HG03064 (cell line): Measurements from ENCODE around the gene TBC1D13.
"Not testable (repeated sequence)": the region's sequence is repeated elsewhere in the genome, so short reads cannot be mapped to it uniquely, and the experiment has no call there.

ENCODE experiments used
- ATAC-seq: cut with Tn5 transposase; IDR thresholded peaks from one replicate; pipeline ENCODE4 v1.9.1; 2021; ENCODE audit warnings: low read depth; ENCODE audit not compliant: unreplicated experiment

The TBC1D13 gene

DNA sequence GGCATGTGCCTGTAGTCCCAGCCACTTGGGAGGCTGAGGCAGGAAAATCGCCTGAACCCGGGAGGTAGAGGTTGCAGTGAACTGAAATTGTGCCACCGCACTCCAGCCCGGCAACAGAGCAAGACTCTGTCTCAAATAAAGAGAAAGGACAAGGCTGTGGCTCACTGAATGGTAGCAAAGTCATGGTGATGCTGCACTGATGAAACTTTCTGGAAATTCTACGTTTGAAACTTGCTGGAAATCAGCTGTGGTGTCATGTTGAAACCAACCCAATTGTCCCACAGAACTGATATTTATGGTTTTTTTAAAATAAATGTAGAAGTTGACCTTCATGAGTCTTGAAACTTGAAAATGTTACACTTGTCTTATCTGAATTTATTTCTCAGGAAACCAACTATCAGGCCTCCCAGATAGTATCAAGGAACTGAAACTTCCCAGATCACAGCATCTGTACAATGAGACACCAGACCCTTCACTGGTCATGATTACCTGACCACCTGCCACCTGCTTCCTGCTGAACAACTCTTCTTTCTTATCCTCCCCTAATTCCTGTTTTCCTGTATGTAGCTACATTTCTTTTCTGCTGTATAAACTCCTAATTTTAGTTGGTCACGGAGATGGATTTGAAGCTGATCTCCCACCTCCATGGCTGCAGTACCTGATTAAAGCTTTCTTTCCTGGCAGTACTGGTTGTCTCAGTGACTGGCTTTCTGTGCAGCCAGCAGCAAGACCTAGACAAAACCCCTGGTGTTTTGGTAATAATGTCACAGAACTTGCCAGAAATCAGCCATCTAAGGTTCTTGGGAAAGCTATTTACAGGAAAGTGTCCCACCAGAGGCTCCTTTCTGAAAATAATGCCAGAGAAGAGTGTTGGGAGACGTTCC is 5.6 kb upstream of the TBC1D13 start:
- no peak for ATAC-seq

GRCh38 chr9:128782669-128783068 is 4.4 kb upstream of the TBC1D13 start:
- ATAC-seq: no peak

DNA sequence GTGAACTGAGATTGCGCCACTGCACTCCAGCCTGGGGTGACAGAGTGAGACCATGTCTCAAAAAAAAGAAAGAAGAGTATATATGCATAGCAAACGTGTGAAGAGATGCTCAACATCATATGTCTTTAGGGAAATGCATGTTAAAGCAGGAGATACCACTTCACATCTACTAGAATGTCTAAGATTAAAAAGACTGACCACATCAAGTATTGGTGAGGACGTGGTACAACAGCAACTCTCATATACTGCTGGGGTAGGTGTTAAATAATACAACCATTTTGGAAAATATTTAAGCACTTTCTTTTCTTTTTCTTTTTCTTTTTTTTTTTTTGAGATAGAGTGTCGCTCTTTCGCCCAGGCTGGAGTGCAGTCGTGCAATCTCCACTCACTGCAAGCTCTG is 1.6 kb upstream of the TBC1D13 start:
- ATAC-seq: no peak

DNA sequence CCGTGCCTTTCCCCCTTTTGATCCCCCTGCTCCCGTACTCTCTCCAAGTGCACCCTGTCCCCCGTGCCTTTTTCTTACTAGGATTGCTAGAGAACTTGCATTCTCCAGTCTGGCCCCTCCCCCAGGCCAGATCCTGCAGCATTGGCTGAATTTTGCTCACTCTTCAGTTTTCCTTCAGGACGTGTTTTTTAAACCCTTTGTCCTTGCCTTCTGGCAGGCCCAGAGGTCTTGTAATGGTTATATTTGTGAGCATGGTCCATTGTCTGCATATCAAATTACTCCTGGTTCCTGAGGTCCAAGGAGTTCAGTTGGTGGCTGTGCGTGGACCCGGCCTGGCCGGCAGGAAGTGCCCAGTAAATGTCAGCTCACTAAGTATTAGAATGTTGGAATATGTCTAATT is 606 bp downstream of the TBC1D13 start:
- no peak for ATAC-seq

DNA sequence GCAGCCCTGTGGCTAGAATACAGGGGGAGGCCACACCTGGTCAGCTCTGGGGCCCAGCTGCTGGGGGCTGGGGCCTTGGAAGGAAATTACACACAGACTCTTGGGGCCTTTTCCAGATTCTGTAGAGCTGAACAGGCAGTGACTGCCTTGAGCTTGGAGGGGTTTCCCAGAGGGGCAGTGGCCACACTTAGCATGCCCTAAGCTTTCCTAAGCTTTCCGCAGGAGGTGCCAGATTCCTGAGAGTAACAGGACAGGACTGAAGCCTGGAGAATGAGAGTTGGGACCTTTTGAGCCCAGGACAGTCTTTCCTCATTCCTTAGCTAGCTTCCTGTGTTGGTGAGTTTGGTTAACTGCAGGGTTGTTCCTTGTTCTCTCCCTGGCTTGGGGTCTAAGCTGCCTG is 1.4 kb downstream of the TBC1D13 start:
- ATAC-seq: no peak

GRCh38 chr9:128790536-128790935 is 3.5 kb downstream of the TBC1D13 start:
- ATAC-seq: no peak

- ATAC-seq: no peak
Measured at GRCh38 chr9:128792134-128792533, 5.1 kb downstream of the TBC1D13 start.

DNA sequence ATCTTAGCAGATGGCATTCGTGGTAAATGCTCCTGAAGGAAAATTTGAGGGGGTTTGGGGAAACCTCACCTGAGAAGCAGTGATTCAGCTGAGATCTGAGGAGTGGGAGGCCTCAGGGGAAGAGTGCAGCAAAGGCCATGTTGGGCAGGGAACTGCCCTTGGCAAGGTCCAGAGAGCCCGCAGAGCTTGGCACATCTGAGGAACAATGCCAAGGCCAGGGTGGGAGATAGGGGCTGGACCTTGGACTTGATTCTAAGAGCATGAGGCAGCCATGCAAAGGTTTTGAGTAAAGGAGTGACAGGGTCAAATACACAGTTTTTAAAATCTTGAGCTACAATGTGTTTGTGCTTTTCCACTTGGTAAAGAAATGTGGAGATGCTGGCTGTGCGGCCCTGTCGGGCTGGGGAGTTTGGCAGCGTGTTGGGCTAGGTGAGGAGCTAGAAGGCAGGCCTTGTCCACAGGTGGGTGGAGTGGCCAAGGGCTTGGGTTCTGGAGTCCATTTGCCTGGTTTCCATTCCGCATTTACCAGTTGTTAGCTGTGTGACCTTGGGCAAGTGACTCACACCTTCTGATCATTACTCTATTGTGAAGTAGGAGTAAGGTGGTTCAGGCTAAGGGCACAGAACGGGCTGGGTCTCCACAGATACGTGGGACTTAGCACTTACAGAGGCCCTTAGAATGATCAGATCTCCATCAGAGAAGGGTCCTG is 6.1 kb downstream of the TBC1D13 start:
- no peak for ATAC-seq

DNA sequence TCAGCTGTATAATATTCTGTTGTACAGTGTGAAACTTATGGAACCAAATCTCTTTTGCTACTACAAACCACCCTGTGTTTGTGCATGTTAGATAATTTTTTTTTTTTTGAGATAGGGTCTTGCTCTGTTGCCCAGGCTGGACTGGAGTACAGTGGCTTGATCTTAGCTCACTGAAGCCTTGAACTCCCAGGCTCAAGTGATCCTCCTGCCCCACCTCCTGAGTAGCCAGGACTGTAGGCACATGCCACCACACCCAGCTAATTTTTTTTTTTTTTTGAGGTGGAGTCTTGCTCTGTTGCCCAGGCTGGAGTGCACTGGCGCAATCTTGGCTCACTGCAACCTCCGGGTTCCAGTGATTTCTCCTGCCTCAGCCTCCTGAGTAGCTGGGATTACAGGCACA is 7.9 kb downstream of the TBC1D13 start:
- not testable (repeated sequence) for ATAC-seq

DNA sequence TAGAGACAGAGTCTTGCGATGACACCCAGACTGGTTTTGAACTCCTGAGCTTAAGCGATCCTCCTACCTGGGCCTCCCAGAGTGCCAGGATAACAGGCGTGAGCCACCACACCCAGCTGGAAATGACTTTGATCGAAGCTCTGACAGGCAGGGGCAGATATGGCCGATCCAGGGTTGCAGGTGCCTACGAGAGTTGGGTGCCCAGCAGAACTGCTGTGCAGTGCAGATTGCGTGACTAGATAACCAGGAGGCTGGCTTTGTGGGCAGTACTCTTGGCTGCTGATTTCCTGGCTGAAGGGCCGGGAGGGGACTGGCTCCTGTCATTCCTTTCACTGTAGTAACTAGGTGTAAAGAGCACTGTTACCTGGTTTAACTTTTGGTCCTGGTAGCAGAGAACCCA is 11.8 kb downstream of the TBC1D13 start:
- ATAC-seq: no peak

DNA sequence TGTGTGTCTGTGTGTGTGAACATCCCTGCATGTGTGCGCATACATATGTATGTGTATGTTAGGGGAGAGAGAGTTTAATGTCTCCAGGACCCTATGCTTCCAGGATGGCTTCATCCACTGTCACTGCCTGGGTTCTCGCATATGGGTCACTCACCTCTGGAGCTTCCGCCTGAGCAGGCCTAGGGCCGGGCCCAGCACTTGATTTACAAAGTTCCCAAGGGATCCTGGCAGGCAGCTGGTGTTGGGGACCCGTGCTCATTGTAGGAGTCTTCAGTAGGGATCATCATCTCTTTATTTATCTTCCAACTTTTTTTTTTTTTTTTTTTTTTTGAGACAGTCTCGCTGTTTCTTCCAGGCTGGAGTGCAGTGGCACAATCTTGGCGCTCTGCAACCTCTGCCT is 13.0 kb downstream of the TBC1D13 start:
- ATAC-seq: no peak

DNA sequence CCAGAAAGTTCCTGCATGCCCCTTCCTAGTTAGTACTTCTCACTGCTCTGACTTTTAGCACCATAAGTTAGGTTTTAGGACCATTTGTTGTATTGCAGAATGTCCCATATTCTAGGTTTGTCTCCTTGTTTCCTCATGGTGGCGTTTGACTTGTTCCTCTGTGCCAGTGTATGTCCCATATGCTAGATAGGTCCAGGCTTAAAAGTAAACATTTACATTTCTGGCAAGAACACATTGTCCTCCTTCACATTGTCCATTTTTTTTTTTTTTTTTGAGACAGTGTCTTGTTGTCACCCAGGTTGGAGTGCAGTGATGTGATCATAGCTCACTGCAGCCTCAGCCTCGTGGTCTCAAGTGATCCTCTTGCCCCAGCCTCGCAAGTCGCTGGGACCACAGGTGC is 15.4 kb downstream of the TBC1D13 start:
- ATAC-seq: no peak

- ATAC-seq: no peak
Measured at GRCh38 chr9:128805661-128806060, 18.6 kb downstream of the TBC1D13 start.

- no peak for ATAC-seq
Measured at GRCh38 chr9:128807827-128808226, 20.8 kb downstream of the TBC1D13 start.

- no peak for ATAC-seq
Measured at GRCh38 chr9:128808543-128808942, 21.5 kb downstream of the TBC1D13 start.

GRCh38 chr9:128809036-128809599 is 22.1 kb downstream of the TBC1D13 start:
- no peak for ATAC-seq

GRCh38 chr9:128809831-128810230 is 22.8 kb downstream of the TBC1D13 start:
- no peak for ATAC-seq

- ATAC-seq: no peak
Measured at GRCh38 chr9:128810873-128811272, 23.8 kb downstream of the TBC1D13 start.

DNA sequence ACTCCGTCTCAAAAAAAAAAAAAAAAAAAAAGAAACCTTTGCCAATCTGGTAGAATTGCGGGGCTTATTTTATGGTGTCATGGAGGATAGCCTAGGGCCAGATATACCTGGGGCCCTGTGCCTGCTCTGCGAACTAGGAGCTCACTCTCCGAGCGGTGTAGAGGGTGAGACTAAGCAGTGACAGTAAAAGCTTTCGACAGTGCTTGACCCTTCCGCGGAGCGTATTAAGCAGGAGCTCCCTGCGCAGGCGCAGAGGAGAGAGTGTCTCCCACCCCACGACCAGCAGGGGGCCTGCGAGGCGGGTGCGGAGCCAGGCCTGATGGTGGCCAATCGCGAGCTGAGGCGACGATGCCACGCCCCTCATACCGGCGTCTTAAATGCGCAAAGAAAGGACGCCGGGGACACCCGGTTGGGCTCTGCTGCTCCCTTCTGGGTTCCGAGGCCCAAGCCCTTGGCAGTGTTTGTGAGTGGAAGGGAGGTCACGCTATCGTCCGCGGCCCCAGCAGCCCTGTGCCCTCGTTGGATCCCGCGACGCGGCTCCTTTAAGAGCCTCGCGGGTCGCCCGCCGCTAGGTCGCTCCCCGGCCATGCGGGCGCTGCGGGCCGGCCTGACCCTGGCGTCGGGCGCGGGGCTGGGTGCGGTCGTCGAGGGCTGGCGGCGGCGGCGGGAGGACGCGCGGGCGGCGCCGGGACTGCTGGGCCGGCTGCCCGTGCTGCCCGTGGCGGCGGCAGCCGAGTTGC is 31.2 kb downstream of the TBC1D13 start, which contains the start of gene ENDOG:
TSS of gene ENDOG (plus strand) at position 402 of the 740 bp plus-strand sequence. CDS start at position 587, 185 bp downstream.
- no peak for ATAC-seq

DNA sequence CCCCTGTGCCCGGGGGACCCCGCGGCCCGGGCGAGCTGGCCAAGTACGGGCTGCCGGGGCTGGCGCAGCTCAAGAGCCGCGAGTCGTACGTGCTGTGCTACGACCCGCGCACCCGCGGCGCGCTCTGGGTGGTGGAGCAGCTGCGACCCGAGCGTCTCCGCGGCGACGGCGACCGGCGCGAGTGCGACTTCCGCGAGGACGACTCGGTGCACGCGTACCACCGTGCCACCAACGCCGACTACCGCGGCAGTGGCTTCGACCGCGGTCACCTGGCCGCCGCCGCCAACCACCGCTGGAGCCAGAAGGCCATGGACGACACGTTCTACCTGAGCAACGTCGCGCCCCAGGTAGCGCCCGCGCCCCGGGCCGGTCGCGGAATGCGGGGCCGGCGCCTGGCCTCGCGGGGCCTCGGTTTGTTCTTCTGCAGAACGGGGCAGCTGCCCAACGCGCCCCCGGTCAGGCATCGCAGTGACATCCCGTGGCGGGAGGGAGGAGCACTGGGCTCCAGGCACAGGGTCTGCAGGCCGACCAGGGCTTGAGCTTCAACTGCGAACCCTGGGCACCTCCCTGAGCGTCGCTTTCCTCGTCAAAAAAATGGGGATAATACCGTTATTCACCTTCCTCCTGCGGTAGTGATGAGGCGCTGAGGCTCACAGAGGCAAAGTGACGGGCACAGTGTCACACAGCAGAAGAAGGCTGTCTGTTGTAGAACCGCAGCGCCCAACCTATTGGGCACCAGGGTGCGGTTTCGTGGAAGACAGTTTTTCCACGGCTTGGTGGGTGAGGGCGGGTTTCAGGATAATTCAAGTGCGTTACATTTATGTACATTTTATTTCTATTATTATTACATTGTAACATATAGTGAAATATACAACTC is 32.0 kb downstream of the TBC1D13 start:
- ATAC-seq: no peak
